K562 (cell line): ENCODE results near the gene TLDC2. TPM values are rescaled to one million over a fixed set of nuclear protein-coding genes. Genes with fewer than 3 reads are reported as not detected.
A peak's percentile ranks its signal among the peaks of the same experiment; 100 is the strongest.

Source experiments
- ATAC-seq: fragments of 200-7000 bp; cut with Tn5 transposase; 3 replicates; pipeline ENCODE4 v1.9.1; 2020; ENCODE audit warnings: moderate library complexity
- BruUV-seq: library from RNA; stranded (reverse); fragments of 400-500 nt; replicated peaks from 2 replicates; lab custom pipeline; 2021; lab: Mats Ljungman, UMichigan
- CTCF ChIA-PET: fragments of 300-600 bp; formaldehyde crosslinking; extraction: SDS; loops from one replicate; lab custom pipeline; 2021; ENCODE audit warnings: low intra/inter-chr PET ratio; lab: Yijun Ruan, JAX
- POLR2A ChIA-PET: fragments of 300-600, 350-650 bp; sonication (Branson Sonifier 250); formaldehyde crosslinking; extraction: SDS; loops from one replicate; lab custom pipeline; 2021; ENCODE audit warnings: antibody characterized with exemption, inconsistent platforms; lab: Yijun Ruan, JAX
- DNase-seq, 4 experiments: peaks; one replicate each; pipeline versions ENCODE4 v3.0.0 to v3.0.0-alpha.2; 2011 to 2018; ENCODE audit warnings: low spot score in 3 of 4, mixed read lengths in 3 of 4; ENCODE audit errors: extremely low read depth in 1 of 4
- FAIRE-seq: peaks from 2 replicates; lab custom pipeline; 2011; peaks lifted over from hg19 to GRCh38; lab: Jason Lieb, UNC
- H2AFZ ChIP-seq: 2 replicates; pipeline ENCODE4 v1.6.0; 2011; ENCODE audit warnings: low read depth, low read length, control low read depth, inconsistent platforms
- H3K27ac ChIP-seq: fragments of 200-600 bp; 3 replicates; pipeline ENCODE4 v1.8.0; 2011; ENCODE audit warnings: low read depth, mild to moderate bottlenecking, control low read depth, inconsistent platforms, low read length, moderate library complexity, mixed read lengths; ENCODE audit errors: extremely low read depth
- H3K27me3 ChIP-seq, 2 experiments: fragments of 300-600 bp in 1 of 2; 2 replicates in 1 of 2; 3 replicates in 1 of 2; pipeline versions ENCODE4 v1.6.0 to v1.8.0; 2011; ENCODE audit warnings: inconsistent platforms in 2 of 2, low read length in 2 of 2, mild to moderate bottlenecking in 1 of 2, mixed read lengths in 1 of 2, moderate library complexity in 1 of 2; ENCODE audit not compliant: control insufficient read depth in 2 of 2, insufficient read depth in 2 of 2
- H3K36me3 ChIP-seq: fragments of 300-600 bp; 3 replicates; pipeline ENCODE4 v1.8.0; 2011; ENCODE audit warnings: mild to moderate bottlenecking, low read length, inconsistent platforms; ENCODE audit not compliant: control insufficient read depth, insufficient read depth
- H3K4me1 ChIP-seq, 2 experiments: fragments of 200-600 bp in 1 of 2; replicated peaks in 1 of 2; 2 replicates in 1 of 2; 3 replicates in 1 of 2; pipeline versions ENCODE4 v1.5.1 to v1.8.0; 2011; ENCODE audit warnings: inconsistent platforms in 2 of 2, low read length in 2 of 2, mild to moderate bottlenecking in 1 of 2, mixed read lengths in 1 of 2, moderate library complexity in 1 of 2; ENCODE audit not compliant: control insufficient read depth in 2 of 2, insufficient read depth in 2 of 2
- H3K4me2 ChIP-seq: 2 replicates; pipeline ENCODE4 v1.6.1; 2011; ENCODE audit warnings: low read length, control low read depth, inconsistent platforms, mixed read lengths; ENCODE audit not compliant: insufficient read depth
- H3K4me3 ChIP-seq: fragments of 200-600 bp; sonication (generic), shearing (Covaris generic); 2 replicates; pipeline ENCODE4 v1.5.1; 2016; ENCODE audit warnings: control low read depth, inconsistent platforms
- H3K79me2 ChIP-seq: fragments of 200-600 bp; 3 replicates; pipeline ENCODE4 v1.8.0; 2011; ENCODE audit warnings: low read length, inconsistent platforms; ENCODE audit not compliant: control insufficient read depth, insufficient read depth
- H3K9ac ChIP-seq, 2 experiments: 2 replicates each; pipeline versions ENCODE4 v1.6.0 to v1.6.1; 2011; ENCODE audit warnings: low read depth in 2 of 2, low read length in 2 of 2, control low read depth in 1 of 2, inconsistent platforms in 1 of 2, mild to moderate bottlenecking in 1 of 2, mixed read lengths in 1 of 2; ENCODE audit not compliant: insufficient read depth in 1 of 2
- H3K9me1 ChIP-seq: one replicate; pipeline ENCODE4 v1.6.0; 2011; ENCODE audit warnings: inconsistent platforms, mild to moderate bottlenecking, low read length, moderate library complexity; ENCODE audit not compliant: control insufficient read depth, insufficient read depth
- H3K9me3 ChIP-seq: replicated peaks from 2 replicates; pipeline ENCODE4 v1.5.1; 2011; ENCODE audit warnings: low read depth, low read length, inconsistent platforms; ENCODE audit not compliant: control insufficient read depth, insufficient read depth
- H4K20me1 ChIP-seq: replicated peaks from 2 replicates; pipeline ENCODE4 v1.6.1; 2011; ENCODE audit warnings: low read length, inconsistent platforms, mixed read lengths; ENCODE audit not compliant: control insufficient read depth, insufficient read depth
- JUND ChIP-seq, 2 experiments: IDR thresholded peaks; 2 replicates in 1 of 2; 3 replicates in 1 of 2; pipeline ENCODE4 v1.6.1; 2011; ENCODE audit warnings: borderline replicate concordance in 2 of 2, low read depth in 2 of 2, low read length in 2 of 2, improper control_type of control experiment in 1 of 2, missing biosample characterization in 1 of 2, missing genetic modification characterization in 1 of 2, missing genetic modification reagents in 1 of 2
- LARP7 ChIP-seq: fragments of 450-650 bp; IDR thresholded peaks from 2 replicates; pipeline ENCODE4 v1.6.1; 2016
- LEF1 ChIP-seq: fragments of 450-650 bp; IDR thresholded peaks from 2 replicates; pipeline ENCODE4 v1.6.1; 2016; ENCODE audit warnings: mild to moderate bottlenecking
- RBM14 ChIP-seq: fragments of 200-400 bp; formaldehyde crosslinking; IDR thresholded peaks from 2 replicates; pipeline ENCODE4 v1.6.1; 2018; ENCODE audit warnings: low read depth, mild to moderate bottlenecking, low read length, moderate library complexity, borderline replicate concordance; ENCODE audit not compliant: insufficient read depth
- SIN3A ChIP-seq, 2 experiments: fragments of 150-350 bp in 1 of 2; IDR thresholded peaks; 2 replicates each; pipeline ENCODE4 v1.6.1; 2011 to 2016; ENCODE audit warnings: borderline replicate concordance in 2 of 2, low read depth in 2 of 2, low read length in 2 of 2, mild to moderate bottlenecking in 2 of 2, moderate library complexity in 2 of 2; ENCODE audit not compliant: control insufficient read depth in 1 of 2
- ZNF133 ChIP-seq: fragments of 250-450 bp; sonication (Bioruptor Pico); IDR thresholded peaks from 2 replicates; pipeline ENCODE4 v1.4.0; 2020; ENCODE audit warnings: mild to moderate bottlenecking
- whole genome bisulfite sequencing: fragments of 100-300 bp; shearing (Covaris generic); methylation state at CpG from one replicate; pipeline ENCODE4 v1.1.6; 2016; ENCODE audit warnings: low coverage, mixed read lengths; ENCODE audit not compliant: insufficient coverage; ENCODE audit errors: missing lambda C conversion rate; 5-methylcytosine and 5-hydroxymethylcytosine counted together
- in situ Hi-C: fragments of 300-500 bp; cut with MboI; formaldehyde crosslinking; loops from 4 replicates; pipeline ENCODE4 v1.15.0; 2018; ENCODE audit warnings: inconsistent platforms, mixed read lengths
- intact Hi-C: fragments of 100-400 bp; cut with micrococcal nuclease; formaldehyde crosslinking; loops from 2 replicates; pipeline ENCODE4 v1.14.2; 2022
- polyA plus RNA-seq, 8 experiments: library from polyadenylated mRNA; depleted of rRNA in 4 of 8; stranded (reverse) in 5 of 8; unstranded in 3 of 8; fragments of >200 nt; fragmentation: Nextera tagmentation in 2 of 8; fragmentation: Illumina TruSeq in 1 of 8; extraction: Ambion mirVana in 2 of 8; extraction: Trizol in 1 of 8; gene quantifications; 2 replicates each; pipeline versions ENCODE4 v1.2.1 to v1.2.3, GENCODE V29; 2011 to 2014; ENCODE audit warnings: inconsistent platforms in 1 of 8, missing spikeins in 1 of 8
- total RNA-seq, 7 experiments: library from RNA; depleted of rRNA in 6 of 7; stranded (reverse); fragments of >200 nt in 6 of 7; fragmentation: Illumina TruSeq in 2 of 7; extraction: Trizol in 2 of 7; gene quantifications; 2 replicates each; pipeline versions ENCODE4 v1.2.1 to v1.2.3, GENCODE V29; 2011 to 2021; ENCODE audit warnings: low replicate concordance in 1 of 7
- TF ChIP-seq, protein P1 (sequence below): fragments of 450-650 bp; IDR thresholded peaks from 2 replicates; pipeline ENCODE4 v1.6.1; 2017; ENCODE audit warnings: antibody characterized with exemption, mild to moderate bottlenecking
- TF ChIP-seq, protein P2 (sequence below): IDR thresholded peaks from 2 replicates; pipeline ENCODE4 v1.6.1; 2014; ENCODE audit warnings: antibody characterized with exemption

The TLDC2 gene
- total and polyA plus RNA-seq, 9 of the 15 experiments (the other 6 are each of a cell fraction or from before 2014, with no cell fraction given) = not detected

DNA sequence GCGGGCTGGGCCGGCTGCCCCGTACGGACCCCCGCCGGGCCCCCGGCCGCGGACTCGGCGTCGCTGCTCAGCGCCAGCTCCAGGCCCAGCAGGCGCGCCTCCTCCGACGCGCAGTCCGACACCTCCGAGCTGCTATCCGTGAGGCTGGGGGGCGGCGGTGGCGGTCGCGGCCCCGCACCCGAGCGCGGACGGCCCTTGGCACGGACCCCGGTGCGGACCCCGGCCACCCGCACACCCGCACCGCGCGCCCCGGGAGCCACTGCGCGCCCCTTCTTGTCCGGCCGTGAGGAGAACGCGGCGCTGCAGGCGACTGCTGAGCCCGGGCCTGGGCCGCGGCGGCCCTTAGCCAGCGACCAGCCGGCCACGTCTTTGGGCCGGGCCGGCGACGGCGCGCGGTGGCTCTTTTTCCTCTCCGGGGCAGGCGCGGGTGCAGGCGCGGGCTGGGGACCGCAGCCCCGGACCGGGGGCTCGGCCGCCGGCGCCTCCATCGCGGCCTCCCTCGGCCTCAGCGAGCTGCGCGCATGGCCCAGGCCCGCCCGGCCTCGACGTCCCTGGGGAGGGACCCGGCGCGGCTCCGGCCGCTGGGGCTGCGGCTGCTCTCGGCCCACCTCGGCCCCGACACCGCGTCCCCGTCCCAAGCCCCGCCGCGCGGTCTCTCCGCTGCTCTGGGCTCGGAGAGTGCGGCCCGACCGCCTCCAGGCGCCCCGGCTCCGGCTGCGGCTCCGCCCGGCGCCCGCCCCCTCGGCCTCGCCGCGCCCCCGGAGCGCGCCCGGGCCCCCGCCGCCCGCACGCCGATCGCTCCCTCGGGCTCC is 12.9 kb upstream of the TLDC2 start (continued):
- TF ChIP-seq, protein P1, sequence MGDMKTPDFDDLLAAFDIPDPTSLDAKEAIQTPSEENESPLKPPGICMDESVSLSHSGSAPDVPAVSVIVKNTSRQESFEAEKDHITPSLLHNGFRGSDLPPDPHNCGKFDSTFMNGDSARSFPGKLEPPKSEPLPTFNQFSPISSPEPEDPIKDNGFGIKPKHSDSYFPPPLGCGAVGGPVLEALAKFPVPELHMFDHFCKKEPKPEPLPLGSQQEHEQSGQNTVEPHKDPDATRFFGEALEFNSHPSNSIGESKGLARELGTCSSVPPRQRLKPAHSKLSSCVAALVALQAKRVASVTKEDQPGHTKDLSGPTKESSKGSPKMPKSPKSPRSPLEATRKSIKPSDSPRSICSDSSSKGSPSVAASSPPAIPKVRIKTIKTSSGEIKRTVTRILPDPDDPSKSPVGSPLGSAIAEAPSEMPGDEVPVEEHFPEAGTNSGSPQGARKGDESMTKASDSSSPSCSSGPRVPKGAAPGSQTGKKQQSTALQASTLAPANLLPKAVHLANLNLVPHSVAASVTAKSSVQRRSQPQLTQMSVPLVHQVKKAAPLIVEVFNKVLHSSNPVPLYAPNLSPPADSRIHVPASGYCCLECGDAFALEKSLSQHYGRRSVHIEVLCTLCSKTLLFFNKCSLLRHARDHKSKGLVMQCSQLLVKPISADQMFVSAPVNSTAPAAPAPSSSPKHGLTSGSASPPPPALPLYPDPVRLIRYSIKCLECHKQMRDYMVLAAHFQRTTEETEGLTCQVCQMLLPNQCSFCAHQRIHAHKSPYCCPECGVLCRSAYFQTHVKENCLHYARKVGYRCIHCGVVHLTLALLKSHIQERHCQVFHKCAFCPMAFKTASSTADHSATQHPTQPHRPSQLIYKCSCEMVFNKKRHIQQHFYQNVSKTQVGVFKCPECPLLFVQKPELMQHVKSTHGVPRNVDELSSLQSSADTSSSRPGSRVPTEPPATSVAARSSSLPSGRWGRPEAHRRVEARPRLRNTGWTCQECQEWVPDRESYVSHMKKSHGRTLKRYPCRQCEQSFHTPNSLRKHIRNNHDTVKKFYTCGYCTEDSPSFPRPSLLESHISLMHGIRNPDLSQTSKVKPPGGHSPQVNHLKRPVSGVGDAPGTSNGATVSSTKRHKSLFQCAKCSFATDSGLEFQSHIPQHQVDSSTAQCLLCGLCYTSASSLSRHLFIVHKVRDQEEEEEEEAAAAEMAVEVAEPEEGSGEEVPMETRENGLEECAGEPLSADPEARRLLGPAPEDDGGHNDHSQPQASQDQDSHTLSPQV = 0 out of 2 replicates have a peak, but pooled peaks have one; percentile 51
- TF ChIP-seq, all 486 proteins: peak for 19

DNA sequence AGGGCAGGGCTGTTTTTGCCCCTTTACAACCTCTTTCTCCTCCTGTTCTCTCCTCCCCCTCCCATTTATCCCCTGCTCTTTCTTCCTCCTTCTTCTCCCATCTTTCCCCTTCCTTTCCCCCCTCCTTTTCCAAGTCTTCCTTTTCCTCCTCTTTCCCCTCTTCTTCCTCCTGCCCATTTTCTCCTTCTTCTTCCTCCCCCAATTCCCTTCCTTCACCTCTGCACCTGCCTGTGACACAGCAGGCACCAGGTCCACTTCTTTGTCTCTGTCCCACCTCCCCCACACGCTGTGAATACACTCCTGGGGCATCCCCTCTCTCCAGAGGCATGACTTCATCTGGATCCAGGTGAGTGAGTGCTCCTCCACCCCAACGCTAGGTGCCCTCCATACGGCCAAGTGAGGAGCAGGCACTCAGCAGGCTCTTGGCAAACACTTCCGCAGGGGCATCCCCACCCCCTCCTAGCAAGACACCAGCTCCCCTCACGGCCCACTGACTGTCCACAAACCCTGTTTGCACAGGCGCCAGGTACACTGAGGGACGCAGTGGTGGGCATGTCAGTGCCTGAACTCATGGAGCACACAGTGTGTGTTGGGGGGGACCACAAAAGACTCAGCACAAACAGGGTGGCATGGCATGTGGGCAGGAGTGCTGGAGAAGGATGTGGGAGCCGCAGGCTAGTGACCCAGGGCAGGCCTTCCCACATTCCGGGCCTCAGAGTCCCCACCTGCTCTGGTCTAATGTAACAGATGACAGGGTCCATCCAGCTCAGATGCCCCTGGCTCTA is 10.7 kb upstream of the TLDC2 start:
- BruUV-seq = no TSS peak
- intact Hi-C loops = no loop called here
- Histone ChIP-seq H3K4me1 (peaks cover 26 to 55% of the 10 kb centered on the region in 2 experiments), H3K36me3 (peaks cover 11% of the 10 kb centered on the region; the same call in 2 of the 3 replicates), H3K27ac (no peak overlapping the region), H3K9me1 (no peaks in the 10 kb centered on the region), H3K27me3 (no peaks in the 10 kb centered on the region), H3K9ac (peak overlapping the region in 1 of 2 experiments; percentile 81; a peak in 2 of 4 replicates), H3K9me3 (no peaks in the 10 kb centered on the region), H3K79me2 (peaks cover 31% of the 10 kb centered on the region), H3K4me2 (peak overlapping the region; percentile 80), H2AFZ (peak overlapping the region; percentile 87), H3K4me3 (no peak overlapping the region), H4K20me1 (no peaks in the 10 kb centered on the region)
- DNase-seq (no peak), FAIRE-seq (no peak), ATAC-seq (no peak)
- ChIA-PET POLR2A (interaction anchor here (0.6 to 1.1 kb wide), 2 partner anchors 30 to 90 kb away, joined by 3 to 5 read pairs; no protein-coding TSS in a partner anchor), CTCF (no interaction called here)
- 73% methylated on average over 7 of the region's 9 CpGs for WGBS
- in situ Hi-C loops = no loop called here
- TF ChIP-seq, protein P2, sequence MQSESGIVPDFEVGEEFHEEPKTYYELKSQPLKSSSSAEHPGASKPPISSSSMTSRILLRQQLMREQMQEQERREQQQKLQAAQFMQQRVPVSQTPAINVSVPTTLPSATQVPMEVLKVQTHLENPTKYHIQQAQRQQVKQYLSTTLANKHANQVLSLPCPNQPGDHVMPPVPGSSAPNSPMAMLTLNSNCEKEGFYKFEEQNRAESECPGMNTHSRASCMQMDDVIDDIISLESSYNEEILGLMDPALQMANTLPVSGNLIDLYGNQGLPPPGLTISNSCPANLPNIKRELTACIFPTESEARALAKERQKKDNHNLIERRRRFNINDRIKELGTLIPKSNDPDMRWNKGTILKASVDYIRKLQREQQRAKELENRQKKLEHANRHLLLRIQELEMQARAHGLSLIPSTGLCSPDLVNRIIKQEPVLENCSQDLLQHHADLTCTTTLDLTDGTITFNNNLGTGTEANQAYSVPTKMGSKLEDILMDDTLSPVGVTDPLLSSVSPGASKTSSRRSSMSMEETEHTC = no peak
- no peak for TF ChIP-seq LEF1
- no peak for TF ChIP-seq RBM14
- TF ChIP-seq JUND (IDR thresholded peaks at IDR 0.05; ENCODE audit: borderline replicate concordance, low read depth, low read length) = no peak
- no peak for TF ChIP-seq JUND (tag; IDR thresholded peaks at IDR 0.05; ENCODE audit: borderline replicate concordance, low read depth, low read length)
- no peak for TF ChIP-seq SIN3A (IDR thresholded peaks at IDR 0.05; ENCODE audit: borderline replicate concordance in 2 of 2, control insufficient read depth in 1 of 2, low read depth in 2 of 2, low read length in 2 of 2)
- TF ChIP-seq LARP7 = 0 out of 2 replicates have a peak, but pooled peaks have one; percentile 82
- no peak for TF ChIP-seq ZNF133 (CRISPR knock-in tag)
